Chondrocyte (in vitro differentiated cells): ENCODE results near the gene RPS18. TPM values are rescaled to one million over a fixed set of nuclear protein-coding genes. Genes with fewer than 3 reads are reported as not detected.
"Not testable (repeated sequence)": the region's sequence is repeated elsewhere in the genome, so short reads cannot be mapped to it uniquely, and the experiment has no call there.

Experiments
- DNase-seq: peaks from one replicate; pipeline ENCODE4 v3.0.0; 2021; ENCODE audit warnings: mixed read lengths, low spot score
- H3K27ac Mint-ChIP-seq: one replicate; pipeline ENCODE4 v1.8.0; 2021; ENCODE audit warnings: mild to moderate bottlenecking, moderate library complexity, mixed read lengths; ENCODE audit not compliant: unreplicated experiment
- H3K27me3 Mint-ChIP-seq: 2 replicates; pipeline ENCODE4 v1.8.0; 2021; ENCODE audit warnings: low read depth, mixed read lengths
- H3K36me3 Mint-ChIP-seq: 2 replicates; pipeline ENCODE4 v1.8.0; 2021; ENCODE audit warnings: low read depth, mixed read lengths
- H3K4me1 Mint-ChIP-seq: 2 replicates; pipeline ENCODE4 v1.8.0; 2021; ENCODE audit warnings: low read depth, mild to moderate bottlenecking, mixed read lengths
- H3K4me3 Mint-ChIP-seq: one replicate; pipeline ENCODE4 v1.8.0; 2021; ENCODE audit warnings: mild to moderate bottlenecking, moderate library complexity, mixed read lengths; ENCODE audit not compliant: unreplicated experiment
- H3K9me3 Mint-ChIP-seq: 2 replicates; pipeline ENCODE4 v1.8.0; 2021; ENCODE audit warnings: low read depth, mixed read lengths
- CTCF ChIP-seq: fragments of 200-600 bp; sonication (generic); IDR thresholded peaks from 2 replicates; pipeline ENCODE4 v1.5.0; 2021; ENCODE audit warnings: antibody characterized with exemption, mild to moderate bottlenecking, moderate library complexity
- long read RNA-seq: library from polyadenylated mRNA; stranded (forward); transcript quantifications from one replicate; pipeline ENCODE4 v2.0.0, GENCODE V29; 2021
- total RNA-seq: library from RNA; stranded (reverse); gene quantifications from 3 replicates; pipeline ENCODE4 v1.2.1, GENCODE V29; 2021

RPS18 gene
- total RNA-seq = 1,578 to 1,963 TPM (median 1,582 TPM) in 3 replicates
- long read RNA-seq, transcript RPS18-236 (5 exons, 996 nt) = minor isoform, 12 of 622 reads
- long read RNA-seq, transcript RPS18-230 (6 exons, 613 nt) = major isoform, 594 of 622 reads
- long read RNA-seq, partial matches to known transcripts = 9 of 622 reads
- long read RNA-seq, other reads (novel, unspliced or antisense) = 6 of 622 reads

- peak within 1 kb of the TSS; percentile 100 for H3K27ac Mint-ChIP-seq
Measured at GRCh38 chr6:33271468-33272274, at the start of gene RPS18, which contains the start of gene VPS52. Gene RPS18 (plus strand): TSS chr6:33272075. CDS start chr6:33272120, 45 bp downstream. Gene VPS52 (minus strand): TSS chr6:33271876. CDS start chr6:33271675, 201 bp downstream.

GRCh38 chr6:33226503-33227120 is 45.3 kb upstream of the RPS18 start:
- H3K9me3 Mint-ChIP-seq, DNase-seq, H3K27ac Mint-ChIP-seq, H3K4me1 Mint-ChIP-seq, H3K36me3 Mint-ChIP-seq, H3K4me3 Mint-ChIP-seq: not testable (repeated sequence)
- H3K27me3 Mint-ChIP-seq = peaks cover 46% of the 10 kb centered on the region

More at GRCh38 chr6:33271468-33272274, at the start of gene RPS18, which contains the start of gene VPS52:
- Mint-ChIP-seq H3K36me3 (peaks cover 34% of the 10 kb centered on the region), H3K27me3 (no peaks in the 10 kb centered on the region), H3K4me3 (peak within 1 kb of the TSS; percentile 94), H3K9me3 (no peaks in the 10 kb centered on the region), H3K4me1 (peaks cover 58% of the 10 kb centered on the region)
- DNase-seq = no peak
- no peak for TF ChIP-seq CTCF

- no peak overlapping the region for H3K4me3 Mint-ChIP-seq
- no peaks in the 10 kb centered on the region for H3K36me3 Mint-ChIP-seq
- no peaks in the 10 kb centered on the region for H3K9me3 Mint-ChIP-seq
- H3K27me3 Mint-ChIP-seq = peaks cover 35% of the 10 kb centered on the region
- H3K4me1 Mint-ChIP-seq = peaks cover 10% of the 10 kb centered on the region
- peak overlapping the region; percentile 79 for H3K27ac Mint-ChIP-seq
- no peak for TF ChIP-seq CTCF
- DNase-seq = no peak
Measured at GRCh38 chr6:33235221-33235634, 36.6 kb upstream of the RPS18 start.

GRCh38 chr6:33236328-33236727 is 35.5 kb upstream of the RPS18 start:
- H3K36me3 Mint-ChIP-seq = no peaks in the 10 kb centered on the region
- TF ChIP-seq CTCF = no peak
- no peak for DNase-seq
- no peak overlapping the region for H3K27ac Mint-ChIP-seq
- peaks cover 10% of the 10 kb centered on the region for H3K4me1 Mint-ChIP-seq
- no peak overlapping the region for H3K4me3 Mint-ChIP-seq
- H3K27me3 Mint-ChIP-seq = peaks cover 37% of the 10 kb centered on the region
- H3K9me3 Mint-ChIP-seq = no peaks in the 10 kb centered on the region

- H3K27me3 Mint-ChIP-seq = peaks cover 35% of the 10 kb centered on the region
- no peak overlapping the region for H3K4me3 Mint-ChIP-seq
- H3K27ac Mint-ChIP-seq = no peak overlapping the region
- no peaks in the 10 kb centered on the region for H3K9me3 Mint-ChIP-seq
- TF ChIP-seq CTCF = no peak
- no peaks in the 10 kb centered on the region for H3K36me3 Mint-ChIP-seq
- no peak for DNase-seq
- peaks cover 10% of the 10 kb centered on the region for H3K4me1 Mint-ChIP-seq
Measured at GRCh38 chr6:33236852-33237251, 35.0 kb upstream of the RPS18 start.
